Measurements from ENCODE around the gene LEMD3. TPM values are rescaled to one million over a fixed set of nuclear protein-coding genes. Genes with fewer than 3 reads are reported as not detected.
"Not testable (repeated sequence)": the region's sequence is repeated elsewhere in the genome, so short reads cannot be mapped to it uniquely, and the experiment has no call there.

LEMD3 gene
- total RNA-seq, 1 experiment from 2014 or later = 28.4 TPM

DNA sequence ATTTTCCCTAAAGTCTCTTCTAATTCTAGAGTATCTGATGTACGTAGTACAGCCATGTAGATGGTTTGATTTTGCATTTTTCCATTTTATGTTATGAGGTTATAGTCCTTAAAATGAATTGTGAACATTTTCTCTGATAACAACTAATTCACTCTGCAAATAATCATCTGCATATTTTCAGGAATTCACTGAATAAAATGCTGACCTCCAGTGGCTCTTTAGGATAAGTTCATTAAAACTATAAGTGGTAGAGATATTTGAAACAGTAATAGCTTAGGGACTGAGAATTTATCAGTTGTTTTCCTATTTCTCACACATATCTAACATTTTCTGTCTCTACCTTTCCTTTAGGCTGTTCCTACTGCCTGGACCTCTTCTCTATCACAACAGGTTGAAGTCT is 113.5 kb downstream of the LEMD3 start:
- Histone ChIP-seq H3K27me3 (replicated peaks; ENCODE audit: insufficient read depth, low read depth, low read length, poor library complexity) (no peaks in the 10 kb centered on the region), H3K27ac (ENCODE audit: low read depth, low read length, poor library complexity, severe bottlenecking) (no peak overlapping the region), H3K4me1 (ENCODE audit: insufficient read depth, low read length, poor library complexity, severe bottlenecking) (no peaks in the 10 kb centered on the region), H3K36me3 (ENCODE audit: insufficient read depth, low read length, poor library complexity, severe bottlenecking) (no peaks in the 10 kb centered on the region), H3K9me3 (ENCODE audit: low read depth, low read length, poor library complexity, severe bottlenecking) (no peaks in the 10 kb centered on the region), H3K4me3 (ENCODE audit: low read depth, low read length, poor library complexity, severe bottlenecking) (no peak overlapping the region)
- intact Hi-C loops (cut with micrococcal nuclease; ENCODE audit: unreplicated experiment) = loop anchor here (10.0 kb wide), 1 partner anchor 388 kb away; no protein-coding TSS in a partner anchor
- CTCF ChIA-PET = interaction anchor here (0.7 kb wide), 1 partner anchor 356 kb away, joined by 7 read pairs; no protein-coding TSS in a partner anchor
- DNase-seq (ENCODE audit: low spot score) = no peak
- no TSS peak for BruUV-seq (replicated peaks)
- POLR2A ChIA-PET (ENCODE audit: low non-redundant PET) = no interaction called here
- TF ChIP-seq, protein P1, sequence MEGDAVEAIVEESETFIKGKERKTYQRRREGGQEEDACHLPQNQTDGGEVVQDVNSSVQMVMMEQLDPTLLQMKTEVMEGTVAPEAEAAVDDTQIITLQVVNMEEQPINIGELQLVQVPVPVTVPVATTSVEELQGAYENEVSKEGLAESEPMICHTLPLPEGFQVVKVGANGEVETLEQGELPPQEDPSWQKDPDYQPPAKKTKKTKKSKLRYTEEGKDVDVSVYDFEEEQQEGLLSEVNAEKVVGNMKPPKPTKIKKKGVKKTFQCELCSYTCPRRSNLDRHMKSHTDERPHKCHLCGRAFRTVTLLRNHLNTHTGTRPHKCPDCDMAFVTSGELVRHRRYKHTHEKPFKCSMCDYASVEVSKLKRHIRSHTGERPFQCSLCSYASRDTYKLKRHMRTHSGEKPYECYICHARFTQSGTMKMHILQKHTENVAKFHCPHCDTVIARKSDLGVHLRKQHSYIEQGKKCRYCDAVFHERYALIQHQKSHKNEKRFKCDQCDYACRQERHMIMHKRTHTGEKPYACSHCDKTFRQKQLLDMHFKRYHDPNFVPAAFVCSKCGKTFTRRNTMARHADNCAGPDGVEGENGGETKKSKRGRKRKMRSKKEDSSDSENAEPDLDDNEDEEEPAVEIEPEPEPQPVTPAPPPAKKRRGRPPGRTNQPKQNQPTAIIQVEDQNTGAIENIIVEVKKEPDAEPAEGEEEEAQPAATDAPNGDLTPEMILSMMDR (conservative IDR thresholded peaks at IDR 0.05; ENCODE audit: low read depth, low read length) = peak; percentile 34; the same call in 1 of the 2 replicates
- no peak for TF ChIP-seq EZH2 (IDR thresholded peaks at IDR 0.05; ENCODE audit: borderline replicate concordance, low read depth, low read length, poor library complexity, severe bottlenecking)

DNA sequence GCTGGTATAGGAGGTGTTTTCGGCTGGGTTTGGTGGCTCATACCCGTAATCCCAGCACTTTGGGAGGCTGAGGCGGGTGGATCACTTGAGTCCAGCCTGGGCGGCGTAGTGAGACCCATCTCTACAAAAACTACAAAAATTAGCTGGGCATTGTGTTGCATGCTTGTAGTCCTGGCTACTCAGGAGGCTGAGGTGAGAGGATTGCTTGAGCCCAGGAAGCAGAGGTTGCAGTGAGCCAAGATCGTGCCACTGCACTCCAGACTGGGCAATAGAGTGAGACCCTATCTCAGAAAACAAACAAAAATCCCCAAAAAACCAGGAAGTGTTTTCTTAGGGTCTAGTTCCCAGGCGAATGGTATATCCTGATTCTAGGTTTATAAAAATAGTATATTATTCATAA is 116.1 kb downstream of the LEMD3 start:
- H3K4me1 ChIP-seq (ENCODE audit: insufficient read depth, low read length, poor library complexity, severe bottlenecking); H3K4me3 ChIP-seq (ENCODE audit: low read depth, low read length, poor library complexity, severe bottlenecking); H3K27me3 ChIP-seq (replicated peaks; ENCODE audit: insufficient read depth, low read depth, low read length, poor library complexity); H3K36me3 ChIP-seq (ENCODE audit: insufficient read depth, low read length, poor library complexity, severe bottlenecking); CTCF ChIA-PET; H3K27ac ChIP-seq (ENCODE audit: low read depth, low read length, poor library complexity, severe bottlenecking); BruUV-seq (replicated peaks); POLR2A ChIA-PET (ENCODE audit: low non-redundant PET); H3K9me3 ChIP-seq (ENCODE audit: low read depth, low read length, poor library complexity, severe bottlenecking); DNase-seq (ENCODE audit: low spot score): not testable (repeated sequence)
- intact Hi-C loops (cut with micrococcal nuclease; ENCODE audit: unreplicated experiment) = loop anchor here (10.0 kb wide), 1 partner anchor 391 kb away; no protein-coding TSS in a partner anchor

DNA sequence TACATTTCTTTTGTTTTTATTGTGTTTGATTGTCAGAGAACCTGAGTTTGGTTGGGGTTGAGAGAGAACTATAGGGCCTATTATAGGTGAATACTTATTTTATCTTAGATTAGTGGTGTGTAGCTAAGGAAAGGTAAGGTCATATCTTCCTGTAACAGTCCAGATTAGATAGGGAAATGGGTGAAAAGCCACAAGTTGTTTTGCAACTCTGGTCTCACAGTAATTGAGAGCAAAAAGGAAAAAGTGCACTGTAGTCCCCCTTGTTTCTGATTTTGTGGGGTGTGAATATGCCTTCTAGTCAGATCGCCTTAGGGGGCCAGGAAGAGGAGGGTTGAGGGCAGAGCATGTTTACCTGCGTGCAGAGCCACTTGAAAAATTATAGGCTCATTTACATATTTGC is 118.0 kb downstream of the LEMD3 start:
- no peaks in the 10 kb centered on the region for H3K4me1 ChIP-seq (ENCODE audit: insufficient read depth, low read length, poor library complexity, severe bottlenecking)
- no peak overlapping the region for H3K4me3 ChIP-seq (ENCODE audit: low read depth, low read length, poor library complexity, severe bottlenecking)
- H3K27me3 ChIP-seq (replicated peaks; ENCODE audit: insufficient read depth, low read depth, low read length, poor library complexity) = no peaks in the 10 kb centered on the region
- no peaks in the 10 kb centered on the region for H3K9me3 ChIP-seq (ENCODE audit: low read depth, low read length, poor library complexity, severe bottlenecking)
- no peak overlapping the region for H3K27ac ChIP-seq (ENCODE audit: low read depth, low read length, poor library complexity, severe bottlenecking)
- no peaks in the 10 kb centered on the region for H3K36me3 ChIP-seq (ENCODE audit: insufficient read depth, low read length, poor library complexity, severe bottlenecking)
- DNase-seq (ENCODE audit: low spot score) = no peak
- ChIA-PET POLR2A (ENCODE audit: low non-redundant PET) (no interaction called here), CTCF (no interaction called here)
- no TSS peak for BruUV-seq (replicated peaks)
- no peak for TF ChIP-seq EZH2 (IDR thresholded peaks at IDR 0.05; ENCODE audit: borderline replicate concordance, low read depth, low read length, poor library complexity, severe bottlenecking)
- TF ChIP-seq, protein P1 (conservative IDR thresholded peaks at IDR 0.05; ENCODE audit: low read depth, low read length) = no peak
- intact Hi-C loops (cut with micrococcal nuclease; ENCODE audit: unreplicated experiment) = loop anchor here (10.0 kb wide), 1 partner anchor 393 kb away; no protein-coding TSS in a partner anchor

DNA sequence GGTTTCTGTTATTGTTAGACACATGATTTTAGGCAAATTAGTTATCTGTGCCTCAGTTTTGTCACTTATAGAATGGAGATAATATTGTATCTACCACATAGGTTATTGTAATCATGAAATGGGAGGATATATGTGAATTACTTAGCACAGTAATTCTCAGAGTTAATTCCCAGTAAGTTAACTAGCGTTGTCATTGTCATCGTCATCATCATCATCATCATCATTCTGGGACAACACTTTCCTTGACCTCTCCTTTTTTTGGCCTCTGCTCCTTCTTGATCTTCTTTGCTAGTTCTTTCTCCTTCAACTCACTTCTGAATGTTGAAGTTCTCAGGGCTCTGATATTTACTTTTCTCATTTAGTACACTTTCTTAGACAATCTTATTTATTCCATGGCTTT is 122.9 kb downstream of the LEMD3 start:
- BruUV-seq (replicated peaks) = no TSS peak
- no peak for DNase-seq (ENCODE audit: low spot score)
- ChIA-PET CTCF (no interaction called here), POLR2A (ENCODE audit: low non-redundant PET) (no interaction called here)
- Histone ChIP-seq H3K4me1 (ENCODE audit: insufficient read depth, low read length, poor library complexity, severe bottlenecking) (no peaks in the 10 kb centered on the region), H3K4me3 (ENCODE audit: low read depth, low read length, poor library complexity, severe bottlenecking) (no peak overlapping the region), H3K36me3 (ENCODE audit: insufficient read depth, low read length, poor library complexity, severe bottlenecking) (no peaks in the 10 kb centered on the region), H3K9me3 (ENCODE audit: low read depth, low read length, poor library complexity, severe bottlenecking) (no peaks in the 10 kb centered on the region), H3K27ac (ENCODE audit: low read depth, low read length, poor library complexity, severe bottlenecking) (no peak overlapping the region), H3K27me3 (replicated peaks; ENCODE audit: insufficient read depth, low read depth, low read length, poor library complexity) (no peaks in the 10 kb centered on the region)
- TF ChIP-seq, protein P1 (conservative IDR thresholded peaks at IDR 0.05; ENCODE audit: low read depth, low read length) = no peak
- TF ChIP-seq EZH2 (IDR thresholded peaks at IDR 0.05; ENCODE audit: borderline replicate concordance, low read depth, low read length, poor library complexity, severe bottlenecking) = no peak
- intact Hi-C loops (cut with micrococcal nuclease; ENCODE audit: unreplicated experiment) = no loop called here

Measured in A673 (cell line).